Middle frontal gyrus (tissue), 1 donor: ENCODE results near the gene TAF11L13.
"Not testable (repeated sequence)": the region's sequence is repeated elsewhere in the genome, so short reads cannot be mapped to it uniquely, and the experiment has no call there.

Source experiments
- DNase-seq: peaks from one replicate; pipeline ENCODE4 v3.0.0-alpha.2; 2015; ENCODE audit warnings: low spot score; ENCODE audit errors: extremely low spot score

The TAF11L13 gene

GRCh38 chr5:17631788-17632187 lies at the start of gene TAF11L13:
TAF11L13 (plus strand) TSS chr5:17632088.
- not testable (repeated sequence) for DNase-seq

DNA sequence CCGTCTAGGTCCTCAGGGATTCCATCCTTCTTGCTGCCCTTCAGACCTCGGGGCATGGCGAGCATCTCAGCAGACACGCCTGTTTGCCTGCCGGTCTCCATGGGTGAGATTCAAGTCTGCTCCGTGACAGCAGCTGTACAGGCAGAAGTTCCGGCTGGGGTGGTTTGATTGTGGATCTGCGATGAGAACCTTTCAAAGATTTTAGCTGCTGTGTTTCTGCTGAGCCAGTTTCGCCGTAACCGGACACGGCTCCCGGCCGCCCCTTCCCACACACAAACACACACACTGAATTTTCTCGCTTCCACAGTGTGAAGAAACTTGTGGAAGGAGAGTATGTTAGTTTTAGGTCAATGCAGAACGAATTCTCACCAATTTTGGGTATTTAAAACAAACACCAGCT lies 46.2 kb upstream of the TAF11L13 start, which contains the start of gene TAF11L7:
TSS of gene TAF11L7 (minus strand) at position 101 of the 400 bp plus-strand sequence.
- DNase-seq, result not testable (repeated sequence)

DNA sequence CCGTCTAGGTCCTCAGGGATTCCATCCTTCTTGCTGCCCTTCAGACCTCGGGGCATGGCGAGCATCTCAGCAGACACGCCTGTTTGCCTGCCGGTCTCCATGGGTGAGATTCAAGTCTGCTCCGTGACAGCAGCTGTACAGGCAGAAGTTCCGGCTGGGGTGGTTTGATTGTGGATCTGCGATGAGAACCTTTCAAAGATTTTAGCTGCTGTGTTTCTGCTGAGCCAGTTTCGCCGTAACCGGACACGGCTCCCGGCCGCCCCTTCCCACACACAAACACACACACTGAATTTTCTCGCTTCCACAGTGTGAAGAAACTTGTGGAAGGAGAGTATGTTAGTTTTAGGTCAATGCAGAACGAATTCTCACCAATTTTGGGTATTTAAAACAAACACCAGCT lies 41.0 kb upstream of the TAF11L13 start, which contains the start of gene TAF11L8:
TSS of gene TAF11L8 (minus strand) at position 101 of the 400 bp plus-strand sequence.
- not testable (repeated sequence) for DNase-seq

GRCh38 chr5:17594255-17594654 lies 37.6 kb upstream of the TAF11L13 start, which contains the start of gene TAF11L9:
TAF11L9 (minus strand) TSS chr5:17594394.
- DNase-seq, result not testable (repeated sequence)

DNA sequence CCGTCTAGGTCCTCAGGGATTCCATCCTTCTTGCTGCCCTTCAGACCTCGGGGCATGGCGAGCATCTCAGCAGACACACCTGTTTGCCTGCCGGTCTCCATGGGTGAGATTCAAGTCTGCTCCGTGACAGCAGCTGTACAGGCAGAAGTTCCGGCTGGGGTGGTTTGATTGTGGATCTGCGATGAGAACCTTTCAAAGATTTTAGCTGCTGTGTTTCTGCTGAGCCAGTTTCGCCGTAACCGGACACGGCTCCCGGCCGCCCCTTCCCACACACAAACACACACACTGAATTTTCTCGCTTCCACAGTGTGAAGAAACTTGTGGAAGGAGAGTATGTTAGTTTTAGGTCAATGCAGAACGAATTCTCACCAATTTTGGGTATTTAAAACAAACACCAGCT lies 34.2 kb upstream of the TAF11L13 start, which contains the start of gene TAF11L10:
TSS of gene TAF11L10 (minus strand) at position 101 of the 400 bp plus-strand sequence.
- DNase-seq, result not testable (repeated sequence)

- DNase-seq, result not testable (repeated sequence)
These were observed 28.0 kb upstream of the TAF11L13 start, which contains the start of gene TAF11L11 for GRCh38 chr5:17603880-17604279. TAF11L11 (plus strand) TSS chr5:17604183.

GRCh38 chr5:17604951-17605350 lies 26.9 kb upstream of the TAF11L13 start:
- no peak for DNase-seq

- not testable (repeated sequence) for DNase-seq
These were observed 24.4 kb upstream of the TAF11L13 start for GRCh38 chr5:17607461-17607860.

DNA sequence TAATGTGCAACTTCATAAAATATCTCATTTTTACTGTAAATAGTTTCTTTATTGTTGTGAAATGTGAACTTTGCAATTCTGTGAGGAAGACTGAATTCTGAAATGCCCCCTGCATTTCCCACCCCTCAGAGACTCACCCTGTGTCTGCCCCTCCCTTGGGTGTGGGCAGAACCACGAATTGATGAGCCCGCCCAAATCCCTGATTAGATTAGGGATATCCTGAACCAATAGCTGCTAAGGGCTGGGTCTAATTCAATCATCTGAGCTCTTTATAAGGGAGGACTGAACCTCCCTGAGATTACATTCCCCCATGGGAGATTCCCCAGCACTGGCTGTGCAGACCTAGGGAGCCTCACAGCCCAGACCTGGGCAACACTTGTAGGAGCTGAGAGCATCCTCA lies 21.8 kb upstream of the TAF11L13 start, which contains the start of gene TAF11L12:
TSS of gene TAF11L12 (plus strand) at position 301 of the 400 bp plus-strand sequence.
- DNase-seq, result not testable (repeated sequence)

DNA sequence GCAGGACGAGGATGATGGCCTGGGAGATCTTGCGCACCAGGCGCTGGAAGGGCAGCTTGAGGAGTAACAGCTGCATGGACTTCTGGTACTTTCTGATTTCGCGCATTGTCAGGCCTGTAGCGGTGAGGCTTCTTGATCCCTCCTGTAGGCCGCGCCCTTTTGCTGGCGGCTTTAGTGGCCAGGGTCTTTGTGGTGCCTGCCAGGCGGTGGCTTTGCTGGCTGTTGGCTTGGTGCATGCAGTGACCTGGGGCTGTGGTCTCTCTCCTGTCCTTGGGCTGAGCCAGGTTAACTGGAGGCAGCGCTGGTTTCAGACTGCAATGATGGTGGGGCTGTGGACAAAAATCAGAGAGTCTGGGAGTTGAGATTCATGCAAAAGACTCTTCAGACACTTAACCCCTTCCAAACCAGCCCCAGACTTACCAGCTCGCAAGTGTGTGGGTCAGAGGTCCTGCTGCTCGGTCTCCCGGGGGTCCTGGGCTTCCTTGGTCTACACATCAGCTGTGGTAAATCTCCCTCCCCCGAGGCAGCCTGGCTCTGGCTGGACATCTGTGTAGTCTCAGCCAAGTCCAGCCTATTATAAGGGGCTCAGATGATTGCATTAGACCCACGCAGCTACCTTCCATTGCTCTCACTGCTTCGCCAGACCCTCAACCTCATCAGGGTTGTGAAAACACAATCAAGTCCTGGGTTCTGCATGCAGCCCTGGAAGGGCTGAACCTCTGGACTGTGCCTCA lies 16.8 kb upstream of the TAF11L13 start:
- DNase-seq, result no peak

- DNase-seq, result no peak
These were observed 12.5 kb upstream of the TAF11L13 start for GRCh38 chr5:17619354-17619753.

- DNase-seq, result no peak
These were observed 11.3 kb upstream of the TAF11L13 start for GRCh38 chr5:17620627-17621026.

- no peak for DNase-seq
These were observed 6.2 kb upstream of the TAF11L13 start for GRCh38 chr5:17625686-17626085.

- DNase-seq, result no peak
These were observed 2.3 kb downstream of the TAF11L13 start, which contains the start of gene TAF11L14 for GRCh38 chr5:17634160-17634559. TAF11L14 (plus strand) TSS chr5:17634460.

DNA sequence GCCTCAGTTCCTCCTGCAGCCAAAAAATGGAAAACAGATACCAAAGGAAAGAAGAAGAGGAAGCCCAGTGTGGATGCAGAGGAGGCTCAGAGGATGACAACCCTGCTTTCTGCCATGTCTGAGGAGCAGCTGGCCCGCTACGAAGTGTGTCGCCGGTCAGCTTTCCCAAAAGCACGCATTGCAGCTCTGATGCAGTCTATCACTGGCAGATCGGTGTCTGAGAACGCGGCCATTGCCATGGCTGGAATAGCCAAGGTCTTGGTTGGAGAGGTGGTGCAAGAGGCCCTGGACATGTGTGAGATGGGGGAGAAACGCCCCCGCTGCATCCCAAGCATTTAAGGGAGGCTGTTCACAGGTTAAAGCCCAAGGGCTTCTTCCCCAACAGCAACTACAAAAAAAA lies 17.3 kb downstream of the TAF11L13 start:
- DNase-seq, result not testable (repeated sequence)

- DNase-seq, result not testable (repeated sequence)
These were observed 23.4 kb downstream of the TAF11L13 start for GRCh38 chr5:17655201-17655759.

- no peak for DNase-seq
These were observed 24.0 kb downstream of the TAF11L13 start for GRCh38 chr5:17655921-17656320.

DNA sequence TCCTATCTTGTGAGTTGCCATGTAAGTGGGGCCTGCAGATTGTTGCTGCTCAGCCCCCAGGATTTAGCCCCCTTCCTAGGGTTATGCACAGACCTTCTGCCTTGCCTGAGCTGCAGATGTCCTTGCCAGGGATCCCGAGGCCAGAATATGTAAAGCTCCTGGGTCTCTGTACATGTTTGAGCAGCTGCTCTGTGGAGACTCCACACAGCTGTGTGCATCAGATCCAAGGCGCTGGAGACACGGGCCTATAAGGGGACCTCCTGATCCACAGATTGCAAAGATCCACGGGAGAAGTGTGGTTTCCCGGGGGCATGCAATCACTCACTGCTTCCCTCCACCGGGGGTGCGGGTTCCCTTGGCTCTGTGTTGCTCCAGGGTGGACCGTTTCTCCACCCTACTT lies 31.3 kb downstream of the TAF11L13 start:
- DNase-seq, result no peak

- no peak for DNase-seq
These were observed 33.9 kb downstream of the TAF11L13 start for GRCh38 chr5:17665836-17666235.

DNA sequence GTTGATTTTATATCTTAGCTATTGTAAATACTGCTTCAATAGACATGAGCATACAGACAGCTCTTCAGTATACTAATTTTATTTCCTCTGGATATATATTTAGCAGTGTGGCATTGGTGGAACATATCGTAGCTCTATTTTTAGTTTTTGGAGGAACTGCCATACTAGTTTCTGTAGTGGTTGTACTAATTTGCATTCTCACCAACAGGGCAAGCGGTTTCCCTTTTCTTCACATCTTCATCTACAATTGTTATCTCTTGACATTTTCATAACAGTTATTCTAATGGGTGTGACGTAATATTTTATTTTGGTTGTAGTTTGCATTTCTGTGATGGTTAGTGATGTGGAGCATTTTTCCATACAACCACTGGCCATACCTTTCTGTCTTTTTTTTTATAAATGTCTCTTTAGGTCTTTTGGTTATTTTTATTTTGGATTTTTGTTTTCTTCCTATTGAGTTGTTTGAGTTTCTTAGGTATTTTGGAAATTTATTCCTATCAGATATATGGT lies 34.9 kb downstream of the TAF11L13 start:
- DNase-seq, result no peak

- no peak for DNase-seq
These were observed 38.5 kb downstream of the TAF11L13 start for GRCh38 chr5:17670353-17670752.

DNA sequence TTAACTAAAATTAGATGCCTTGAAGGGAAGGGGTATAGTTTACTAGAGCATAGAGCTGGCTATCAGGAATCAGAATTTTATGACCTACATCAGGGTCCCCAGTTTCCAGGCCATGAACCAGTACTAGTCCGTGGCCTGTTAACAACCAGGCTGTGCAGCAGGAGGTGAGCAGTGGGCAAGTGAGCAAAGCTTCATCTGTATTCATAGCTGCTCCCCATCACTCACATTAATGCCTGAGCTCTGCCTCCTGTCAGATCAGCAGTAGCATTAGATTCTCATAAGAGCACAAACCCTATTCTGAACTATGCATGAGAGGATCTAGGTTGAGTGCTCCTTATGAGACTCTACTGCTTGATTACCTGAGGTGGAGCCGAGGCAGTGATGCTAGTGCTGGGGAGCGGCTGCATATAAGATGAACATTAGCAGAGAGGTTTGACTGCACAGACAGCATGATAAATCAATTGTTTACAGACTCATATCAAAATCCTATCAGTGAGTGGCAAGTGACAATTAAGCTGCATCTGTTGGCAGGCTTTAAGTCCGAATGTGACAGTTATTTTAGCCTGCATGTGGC lies 47.0 kb downstream of the TAF11L13 start:
- no peak for DNase-seq
